Colon (tissue), 2 donors: Measurements from ENCODE around the gene INTS2.
"Not testable (repeated sequence)": the region's sequence is repeated elsewhere in the genome, so short reads cannot be mapped to it uniquely, and the experiment has no call there.

Source experiments
- FAIRE-seq: peaks from 2 replicates; lab custom pipeline; 2012; peaks lifted over from hg19 to GRCh38; lab: Jason Lieb, UNC
- donor health status: control.
- donor health status: control.

INTS2 gene

GRCh38 chr17:61887733-61888132 is 40.0 kb downstream of the INTS2 start:
- FAIRE-seq, result not testable (repeated sequence)

- not testable (repeated sequence) for FAIRE-seq
Observed at GRCh38 chr17:61885865-61886264, 41.9 kb downstream of the INTS2 start.

- FAIRE-seq, result no peak
Observed at GRCh38 chr17:61884864-61885263, 42.9 kb downstream of the INTS2 start.

- FAIRE-seq, result no peak
Observed at GRCh38 chr17:61880589-61881102, 47.1 kb downstream of the INTS2 start.

- no peak for FAIRE-seq
Observed at GRCh38 chr17:61878984-61879612, 48.7 kb downstream of the INTS2 start.

- no peak for FAIRE-seq
Observed at GRCh38 chr17:61878520-61878919, 49.3 kb downstream of the INTS2 start.

- no peak for FAIRE-seq
Observed at GRCh38 chr17:61877837-61878236, 49.9 kb downstream of the INTS2 start.

GRCh38 chr17:61875804-61876203 is 52.0 kb downstream of the INTS2 start:
- no peak for FAIRE-seq

GRCh38 chr17:61875285-61875684 is 52.5 kb downstream of the INTS2 start:
- FAIRE-seq, result no peak

- no peak for FAIRE-seq
Observed at GRCh38 chr17:61874075-61874474, 53.7 kb downstream of the INTS2 start.

- FAIRE-seq, result no peak
Observed at GRCh38 chr17:61872099-61872498, 55.7 kb downstream of the INTS2 start.

- FAIRE-seq, result no peak
Observed at GRCh38 chr17:61869138-61869537, 58.6 kb downstream of the INTS2 start.

GRCh38 chr17:61868074-61868473 is 59.7 kb downstream of the INTS2 start:
- FAIRE-seq, result no peak

- no peak for FAIRE-seq
Observed at GRCh38 chr17:61867033-61867432, 60.7 kb downstream of the INTS2 start.

- no peak for FAIRE-seq
Observed at GRCh38 chr17:61863801-61864126, 64.0 kb downstream of the INTS2 start.

GRCh38 chr17:61862975-61863800 is 64.6 kb downstream of the INTS2 start, which contains the start of gene BRIP1:
TSS of gene BRIP1 (minus strand) at chr17:61863528. CDS start at chr17:61861539, 1,989 bp downstream.
- no peak for FAIRE-seq

GRCh38 chr17:61862105-61862574 is 65.6 kb downstream of the INTS2 start:
- no peak for FAIRE-seq

- FAIRE-seq, result not testable (repeated sequence)
Observed at GRCh38 chr17:61860397-61860796, 67.4 kb downstream of the INTS2 start.

- FAIRE-seq, result no peak
Observed at GRCh38 chr17:61856035-61856434, 71.7 kb downstream of the INTS2 start.

- FAIRE-seq, result no peak
Observed at GRCh38 chr17:61852857-61853256, 74.9 kb downstream of the INTS2 start.

- FAIRE-seq, result no peak
Observed at GRCh38 chr17:61849674-61850073, 78.1 kb downstream of the INTS2 start.

GRCh38 chr17:61848896-61849295 is 78.9 kb downstream of the INTS2 start:
- FAIRE-seq, result no peak

- FAIRE-seq, result no peak
Observed at GRCh38 chr17:61848247-61848646, 79.5 kb downstream of the INTS2 start.
